ENCODE data around the gene ZCCHC2.

Gene ZCCHC2

DNA sequence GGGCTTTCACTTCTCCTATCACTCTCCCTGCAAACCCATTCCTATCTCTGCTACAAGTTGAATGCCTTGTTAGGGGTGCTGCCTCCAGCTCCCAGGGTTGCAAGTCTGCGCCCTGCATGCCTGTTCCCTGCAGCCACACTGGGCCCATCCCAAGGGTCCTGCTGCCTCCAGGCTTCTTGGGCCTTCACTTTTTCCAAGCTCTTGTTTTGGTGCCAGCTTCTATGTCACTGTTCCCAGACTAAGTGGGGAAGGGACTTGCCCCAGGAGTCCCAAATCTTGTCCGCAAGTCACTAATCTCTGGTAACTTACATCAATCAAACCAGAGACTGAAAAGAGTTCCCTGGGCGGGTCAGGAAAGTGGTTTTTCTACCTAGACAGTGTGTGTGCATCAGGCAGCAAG is 65.4 kb downstream of the ZCCHC2 start:
- Histone ChIP-seq H3K9me3 (replicated peaks in 1 of 11) (peaks cover 6 to 15% (median 10%) of the 10 kb centered on the region in 11 experiments; a peak in 17 of 22 replicates), H3K9ac (no peak overlapping the region), H3K4me1 (peaks cover 34 to 64% (median 52%) of the 10 kb centered on the region in 10 experiments), H3K27ac (no peak overlapping the region), H3K4me2 (no peak overlapping the region; a peak in 1 of 22 replicates), H4K20me1 (no peaks in the 10 kb centered on the region), H3K36me3 (peaks cover 0 to 4% (median 0%) of the 10 kb centered on the region in 11 experiments; a peak in 1 of 22 replicates), H3K27me3 (no peaks in the 10 kb centered on the region), H3K4me3 (no peak overlapping the region)
- no peak for TF ChIP-seq Cebpa-rat (IDR thresholded peaks at IDR 0.05)

DNA sequence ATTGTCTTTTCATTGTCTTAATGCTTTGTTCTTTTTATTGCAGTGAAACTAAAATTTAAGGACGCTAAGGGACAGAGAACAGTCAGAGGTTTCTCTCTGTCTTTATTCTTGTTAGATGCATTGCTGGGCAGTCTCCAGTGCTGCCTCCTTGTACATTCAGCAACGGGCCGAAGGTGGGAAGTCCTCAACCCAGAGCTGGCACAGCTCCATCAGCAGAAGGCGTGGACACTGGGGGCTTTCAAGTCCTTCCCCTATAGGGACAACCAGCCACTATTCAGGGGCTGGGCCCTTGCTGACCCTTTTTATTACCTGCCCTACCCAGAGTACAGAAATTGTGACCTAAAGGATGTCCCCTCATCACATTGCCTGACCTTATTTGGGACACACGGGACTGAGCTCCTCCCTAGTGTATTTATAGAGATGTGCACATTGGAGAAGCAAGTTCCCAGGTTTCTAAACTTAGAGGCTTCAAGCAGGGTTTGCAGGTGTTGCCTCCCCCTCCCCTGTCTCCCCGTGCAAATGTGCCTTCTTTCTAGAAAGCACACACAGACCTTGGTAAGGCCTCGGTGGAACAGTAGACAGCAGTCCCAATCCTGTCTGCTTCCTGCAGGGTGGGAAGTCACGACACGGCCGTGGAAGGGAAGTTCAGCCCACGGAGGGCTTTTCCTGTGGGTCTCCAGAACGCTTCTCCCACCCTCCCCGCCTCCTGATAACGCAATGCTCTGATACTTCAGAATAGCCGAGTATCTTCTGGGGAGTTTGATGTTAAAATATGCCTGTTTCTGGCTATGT is 68.2 kb downstream of the ZCCHC2 start:
- Histone ChIP-seq H3K4me3 (no peak overlapping the region), H4K20me1 (no peaks in the 10 kb centered on the region), H3K4me2 (peak overlapping the region; percentile 4 to 49 (median 27); a peak in 14 of 22 replicates), H3K9ac (no peak overlapping the region), H3K36me3 (0 out of 22 replicates have a peak, but pooled peaks cover 0 to 4% (median 0%) of the 10 kb centered on the region in 11 experiments), H3K4me1 (peaks cover 7 to 37% (median 25%) of the 10 kb centered on the region in 10 experiments; a peak in 18 of 20 replicates), H3K27ac (no peak overlapping the region), H3K9me3 (replicated peaks in 1 of 11) (peaks cover 12 to 29% (median 15%) of the 10 kb centered on the region in 11 experiments), H3K27me3 (peaks cover 8 to 20% (median 9%) of the 10 kb centered on the region in 11 experiments)
- TF ChIP-seq Cebpa-rat (IDR thresholded peaks at IDR 0.05): no peak

DNA sequence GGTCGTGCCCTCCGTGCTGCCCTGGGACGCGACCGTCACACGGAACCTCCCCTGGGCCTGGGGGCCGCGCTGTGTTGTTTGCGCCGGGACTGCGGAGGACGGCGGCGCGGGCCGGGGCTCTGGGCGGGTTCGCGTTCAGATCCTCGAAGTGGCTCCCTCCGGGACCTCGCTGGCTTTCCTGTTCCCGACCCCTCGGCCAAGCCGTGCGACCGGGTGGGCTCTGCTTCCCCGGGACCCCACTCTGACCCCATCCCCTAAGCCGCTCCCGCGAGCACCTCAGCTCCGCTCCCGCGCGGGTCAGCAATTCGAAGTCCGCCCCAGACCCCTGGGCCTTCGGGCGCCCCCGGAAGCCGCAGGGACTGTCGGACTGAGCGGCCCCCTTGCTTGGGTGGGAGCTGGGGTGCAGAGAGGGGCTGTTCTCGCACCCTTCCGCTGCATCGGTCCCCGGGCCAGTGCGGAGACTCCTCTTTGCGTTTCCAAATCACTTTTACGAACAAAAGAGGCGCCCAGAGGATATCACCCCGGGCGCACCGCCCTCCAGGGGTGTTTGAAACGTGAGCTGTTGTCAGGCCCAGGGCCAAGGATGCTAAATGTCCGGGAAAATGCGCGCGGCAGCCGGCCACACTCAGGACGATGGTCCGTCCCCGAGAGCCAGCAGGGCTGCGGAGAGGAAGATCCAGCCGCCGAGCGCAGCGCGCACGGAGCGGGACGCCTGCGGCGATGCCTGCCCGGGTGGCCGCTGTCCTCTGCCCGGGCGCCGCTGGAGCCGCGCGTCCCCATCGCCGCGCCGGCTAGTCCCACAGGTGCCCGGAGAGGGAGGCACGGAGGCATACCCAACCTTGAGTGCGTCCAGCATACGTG is 73.5 kb downstream of the ZCCHC2 start:
- Histone ChIP-seq H3K4me2 (peak overlapping the region; percentile 55 to 85 (median 66)), H3K9ac (no peak overlapping the region; a peak in 1 of 22 replicates), H3K4me1 (peaks cover 0 to 18% (median 13%) of the 10 kb centered on the region in 10 experiments; a peak in 17 of 20 replicates), H3K4me3 (peak overlapping the region; percentile 32 to 63 (median 48); a peak in 18 of 20 replicates), H3K27me3 (peaks cover 28 to 48% (median 37%) of the 10 kb centered on the region in 11 experiments), H3K9me3 (replicated peaks in 1 of 11) (peaks cover 48 to 73% (median 65%) of the 10 kb centered on the region in 11 experiments), H3K27ac (no peak overlapping the region), H4K20me1 (no peaks in the 10 kb centered on the region), H3K36me3 (no peaks in the 10 kb centered on the region)
- TF ChIP-seq Cebpa-rat (IDR thresholded peaks at IDR 0.05): no peak

DNA sequence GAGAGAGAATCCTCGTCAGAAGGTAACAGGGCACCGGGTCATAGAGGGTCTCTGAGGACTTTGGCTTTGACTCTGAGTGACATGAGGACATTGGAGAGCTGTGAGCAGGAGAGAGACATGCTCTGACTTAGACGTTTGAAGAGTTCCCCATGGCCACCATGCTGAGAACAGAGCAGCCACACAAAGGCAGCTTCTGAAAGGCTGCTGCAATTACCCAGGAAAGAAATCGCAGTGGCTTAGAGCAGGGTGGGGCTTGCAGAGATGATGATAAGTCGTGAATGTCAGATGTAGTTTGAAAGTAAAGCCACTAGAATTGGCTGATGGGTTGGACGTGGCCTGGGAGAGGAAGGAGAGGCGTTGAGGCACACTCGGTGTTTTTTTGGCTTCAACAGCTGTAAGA is 79.0 kb downstream of the ZCCHC2 start:
- Histone ChIP-seq H3K9ac (no peak overlapping the region), H3K27me3 (peaks cover 11 to 21% (median 17%) of the 10 kb centered on the region in 11 experiments), H3K36me3 (no peaks in the 10 kb centered on the region), H3K4me1 (peaks cover 7 to 39% (median 27%) of the 10 kb centered on the region in 10 experiments; a peak in 19 of 20 replicates), H4K20me1 (no peaks in the 10 kb centered on the region), H3K9me3 (replicated peaks in 1 of 11) (peaks cover 28 to 49% (median 44%) of the 10 kb centered on the region in 11 experiments), H3K27ac (no peak overlapping the region), H3K4me3 (no peak overlapping the region), H3K4me2 (no peak overlapping the region)
- no peak for TF ChIP-seq Cebpa-rat (IDR thresholded peaks at IDR 0.05)

DNA sequence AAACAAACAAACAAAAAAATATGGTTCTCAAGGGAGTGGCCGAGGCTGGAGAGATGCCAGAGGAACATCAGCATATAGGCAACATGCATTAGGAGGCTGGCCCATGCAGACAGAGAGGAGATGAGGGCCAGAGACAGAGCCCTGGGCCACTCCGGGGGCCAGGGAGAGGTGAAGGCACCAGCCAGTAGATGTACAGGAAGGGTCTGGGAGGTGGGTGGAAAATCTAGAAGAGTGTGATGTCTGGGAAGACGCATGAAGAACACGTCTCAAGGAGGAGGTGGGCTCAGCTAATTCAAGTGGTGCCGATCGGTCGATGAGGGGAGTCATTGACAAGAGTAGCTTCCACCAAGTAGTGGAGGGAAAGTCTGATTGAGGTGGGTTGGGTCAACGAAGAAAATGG is 79.9 kb downstream of the ZCCHC2 start:
- Histone ChIP-seq H3K9ac (no peak overlapping the region), H4K20me1 (no peaks in the 10 kb centered on the region), H3K27ac (no peak overlapping the region), H3K4me2 (no peak overlapping the region), H3K4me3 (no peak overlapping the region), H3K9me3 (replicated peaks in 1 of 11) (peaks cover 23 to 49% (median 39%) of the 10 kb centered on the region in 11 experiments), H3K36me3 (no peaks in the 10 kb centered on the region), H3K27me3 (peaks cover 3 to 13% (median 8%) of the 10 kb centered on the region in 11 experiments; a peak in 21 of 22 replicates), H3K4me1 (peaks cover 6 to 39% (median 26%) of the 10 kb centered on the region in 10 experiments; a peak in 19 of 20 replicates)
- no peak for TF ChIP-seq Cebpa-rat (IDR thresholded peaks at IDR 0.05)

DNA sequence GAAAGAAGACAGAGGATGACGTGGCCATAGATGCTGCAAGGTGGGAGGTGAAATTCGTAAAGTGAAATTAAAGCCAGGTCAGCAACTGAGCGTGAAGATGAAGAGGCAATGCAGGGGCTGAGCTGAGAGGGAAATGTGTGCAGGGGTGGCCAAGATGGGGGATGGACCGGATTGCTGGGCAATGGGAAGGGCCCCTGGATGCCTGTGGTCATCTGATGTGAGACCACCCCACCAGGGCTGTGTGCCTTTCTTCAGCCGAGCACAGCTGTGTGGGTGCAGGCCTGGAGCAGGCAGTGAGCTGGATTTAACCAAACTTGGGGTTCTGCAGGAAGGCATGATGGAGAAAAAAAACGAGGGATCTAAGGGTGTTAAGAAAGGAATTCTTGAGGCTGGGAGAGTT is 80.4 kb downstream of the ZCCHC2 start:
- Histone ChIP-seq H3K27me3 (peaks cover 0 to 8% (median 4%) of the 10 kb centered on the region in 11 experiments; a peak in 15 of 22 replicates), H3K9ac (no peak overlapping the region), H3K36me3 (no peaks in the 10 kb centered on the region), H3K9me3 (replicated peaks in 1 of 11) (peaks cover 23 to 49% (median 37%) of the 10 kb centered on the region in 11 experiments), H3K27ac (no peak overlapping the region), H3K4me2 (no peak overlapping the region), H3K4me3 (no peak overlapping the region), H3K4me1 (peaks cover 6 to 39% (median 26%) of the 10 kb centered on the region in 10 experiments; a peak in 19 of 20 replicates), H4K20me1 (no peaks in the 10 kb centered on the region)
- no peak for TF ChIP-seq Cebpa-rat (IDR thresholded peaks at IDR 0.05)

DNA sequence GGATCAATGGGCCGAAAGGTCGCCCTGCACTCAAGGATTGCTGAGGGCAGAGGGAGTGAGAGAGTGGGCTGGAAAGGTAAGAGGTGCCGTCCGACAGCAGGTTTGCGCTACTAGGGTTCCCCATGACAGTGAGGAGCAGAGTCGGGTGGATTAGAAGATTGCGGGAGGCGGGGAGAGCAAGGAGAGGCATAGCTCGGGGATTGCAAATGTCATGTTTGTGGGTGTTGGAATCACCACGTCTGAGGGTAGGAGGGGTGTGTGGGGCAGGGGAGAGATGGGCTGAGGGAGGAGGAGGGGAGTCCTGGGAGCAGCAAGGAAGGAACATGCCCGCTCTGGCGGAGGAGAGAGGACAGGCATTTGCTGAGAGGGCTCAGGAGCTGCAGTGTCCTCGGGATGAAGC is 81.2 kb downstream of the ZCCHC2 start:
- Histone ChIP-seq H3K36me3 (no peaks in the 10 kb centered on the region), H3K4me1 (peaks cover 6 to 39% (median 26%) of the 10 kb centered on the region in 10 experiments; a peak in 19 of 20 replicates), H3K27me3 (0 out of 22 replicates have a peak, but pooled peaks cover 0 to under 1% (median 0%) of the 10 kb centered on the region in 11 experiments), H3K27ac (no peak overlapping the region), H3K4me3 (no peak overlapping the region), H3K9me3 (replicated peaks in 1 of 11) (peaks cover 18 to 42% (median 29%) of the 10 kb centered on the region in 11 experiments), H4K20me1 (no peaks in the 10 kb centered on the region), H3K9ac (no peak overlapping the region), H3K4me2 (peak overlapping the region in 8 of 11 experiments; percentile 9 to 78 (median 63); a peak in 11 of 22 replicates)
- TF ChIP-seq Cebpa-rat (IDR thresholded peaks at IDR 0.05): no peak

DNA sequence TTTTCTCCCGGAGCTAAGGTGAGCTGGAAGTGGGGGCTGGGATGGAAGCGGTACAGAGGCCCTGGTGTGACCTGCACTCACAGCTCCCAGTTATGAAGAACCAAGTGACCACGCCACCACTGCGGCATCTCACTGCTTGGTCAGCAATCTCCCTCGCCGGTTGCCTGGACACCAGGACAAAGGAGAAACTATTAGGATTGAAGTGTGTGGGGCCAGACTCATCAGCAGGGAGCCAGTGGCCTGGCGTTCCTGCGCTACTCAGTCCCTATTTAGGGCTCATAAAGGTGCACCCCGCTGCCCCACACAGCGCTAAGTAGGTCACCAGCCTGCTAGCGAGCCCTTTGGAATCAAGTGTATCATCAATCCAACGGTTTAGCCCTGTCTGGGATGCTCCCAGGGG is 82.9 kb downstream of the ZCCHC2 start:
- no peaks in the 10 kb centered on the region for H4K20me1 ChIP-seq
- H3K9ac ChIP-seq: no peak overlapping the region
- no peak for TF ChIP-seq Cebpa-rat (IDR thresholded peaks at IDR 0.05)
- H3K4me3 ChIP-seq: no peak overlapping the region
- H3K27ac ChIP-seq: peak overlapping the region in 2 of 11 experiments; percentile 6 to 23; a peak in 1 of 22 replicates
- no peaks in the 10 kb centered on the region for H3K27me3 ChIP-seq
- no peaks in the 10 kb centered on the region for H3K36me3 ChIP-seq
- peaks cover 2 to 25% (median 15%) of the 10 kb centered on the region in 11 experiments; a peak in 20 of 22 replicates for H3K9me3 ChIP-seq (replicated peaks in 1 of 11)
- H3K4me2 ChIP-seq: peak overlapping the region in 8 of 11 experiments; percentile 26 to 78 (median 56); a peak in 14 of 22 replicates
- peaks cover 6 to 49% (median 41%) of the 10 kb centered on the region in 10 experiments; a peak in 19 of 20 replicates for H3K4me1 ChIP-seq

Data from BLaER1 treated with 17β-estradiol and CSF1 and Interleukin-3, amounts not matched to agents 10 nM and 100 nM (cell line).